ENCODE measurements around the gene RPRD1B.

The RPRD1B gene

DNA sequence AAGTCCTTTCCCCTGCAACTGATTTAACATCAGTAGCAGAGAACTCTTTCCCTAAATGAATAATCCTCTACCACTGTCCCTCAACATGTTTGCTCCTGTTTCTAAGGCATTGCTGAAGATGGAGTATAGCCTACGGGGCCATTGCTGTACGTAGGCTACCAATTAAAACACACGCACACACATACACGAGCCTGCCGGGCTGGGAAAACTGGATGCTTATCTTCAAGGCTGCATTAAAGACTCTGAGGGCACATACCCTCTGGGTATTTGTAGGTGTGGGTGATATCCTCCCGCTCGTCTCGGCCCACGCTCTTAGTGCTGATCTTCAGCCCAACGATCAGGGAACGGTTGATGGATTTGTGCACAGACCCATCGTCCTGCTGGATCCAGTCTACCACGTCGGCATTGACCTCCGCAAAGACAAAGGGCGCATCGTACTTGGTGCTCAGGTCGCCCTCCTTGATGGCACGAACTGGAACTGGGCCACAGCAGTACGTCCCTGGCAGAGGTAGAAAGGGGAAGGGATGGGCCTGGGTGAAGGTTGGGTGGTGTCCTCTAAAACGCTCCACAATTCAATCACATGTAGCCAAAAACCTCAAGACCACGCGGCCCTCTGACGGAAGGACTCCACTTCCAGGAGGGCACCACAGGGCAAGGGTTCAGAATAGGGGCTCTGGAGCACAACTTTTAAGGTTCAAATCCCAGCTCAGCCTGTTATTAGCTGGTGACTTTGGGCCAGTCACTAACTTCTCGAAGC lies 105.8 kb downstream of the RPRD1B start:
- no peak overlapping the region for H2AFZ ChIP-seq (ENCODE audit: low read length)

GRCh38 chr20:38139977-38140753 lies 106.6 kb downstream of the RPRD1B start:
- H3K4me2 ChIP-seq (ENCODE audit: low read depth, low read length, poor library complexity, severe bottlenecking) = peak overlapping the region; percentile 26
- H3K27me3 ChIP-seq (ENCODE audit: insufficient read depth, low read length, poor library complexity, severe bottlenecking) = no peaks in the 10 kb centered on the region
- H3K4me3 ChIP-seq (ENCODE audit: low read length, poor library complexity, severe bottlenecking) = no peak overlapping the region
- H3K79me2 ChIP-seq (ENCODE audit: insufficient read depth, low read length) = no peaks in the 10 kb centered on the region
- H3K9ac ChIP-seq (ENCODE audit: low read depth, low read length, poor library complexity, severe bottlenecking) = no peak overlapping the region
- no peaks in the 10 kb centered on the region for H3K9me2 ChIP-seq (replicated peaks; ENCODE audit: low read depth, low read length)
- H3K9me3 ChIP-seq (ENCODE audit: insufficient read depth, low read depth, low read length) = no peaks in the 10 kb centered on the region
- H3K36me3 ChIP-seq (ENCODE audit: insufficient read depth, low read length) = no peaks in the 10 kb centered on the region
- H3F3A ChIP-seq (ENCODE audit: low read depth) = no peaks in the 10 kb centered on the region; the same call in 1 of the 2 replicates
- H3K4me1 ChIP-seq (ENCODE audit: insufficient read depth, low read length, poor library complexity, severe bottlenecking) = peaks cover 50% of the 10 kb centered on the region
- peak overlapping the region; percentile 31; the same call in 1 of the 2 replicates for H2AFZ ChIP-seq (ENCODE audit: low read length)
- H4K20me1 ChIP-seq (ENCODE audit: insufficient read depth, low read length, poor library complexity, severe bottlenecking) = no peaks in the 10 kb centered on the region
- TF ChIP-seq EZH2phosphoT487 (IDR thresholded peaks at IDR 0.05; ENCODE audit: borderline replicate concordance) = no peak

More for the DNA sequence above, 105.8 kb downstream of the RPRD1B start:
- H3K4me2 ChIP-seq (ENCODE audit: low read depth, low read length, poor library complexity, severe bottlenecking) = no peak overlapping the region
- no peaks in the 10 kb centered on the region for H3K9me2 ChIP-seq (replicated peaks; ENCODE audit: low read depth, low read length)
- no peaks in the 10 kb centered on the region for H3K79me2 ChIP-seq (ENCODE audit: insufficient read depth, low read length)
- H3K9ac ChIP-seq (ENCODE audit: low read depth, low read length, poor library complexity, severe bottlenecking) = no peak overlapping the region
- no peaks in the 10 kb centered on the region; the same call in 1 of the 2 replicates for H3F3A ChIP-seq (ENCODE audit: low read depth)
- TF ChIP-seq, protein P1, sequence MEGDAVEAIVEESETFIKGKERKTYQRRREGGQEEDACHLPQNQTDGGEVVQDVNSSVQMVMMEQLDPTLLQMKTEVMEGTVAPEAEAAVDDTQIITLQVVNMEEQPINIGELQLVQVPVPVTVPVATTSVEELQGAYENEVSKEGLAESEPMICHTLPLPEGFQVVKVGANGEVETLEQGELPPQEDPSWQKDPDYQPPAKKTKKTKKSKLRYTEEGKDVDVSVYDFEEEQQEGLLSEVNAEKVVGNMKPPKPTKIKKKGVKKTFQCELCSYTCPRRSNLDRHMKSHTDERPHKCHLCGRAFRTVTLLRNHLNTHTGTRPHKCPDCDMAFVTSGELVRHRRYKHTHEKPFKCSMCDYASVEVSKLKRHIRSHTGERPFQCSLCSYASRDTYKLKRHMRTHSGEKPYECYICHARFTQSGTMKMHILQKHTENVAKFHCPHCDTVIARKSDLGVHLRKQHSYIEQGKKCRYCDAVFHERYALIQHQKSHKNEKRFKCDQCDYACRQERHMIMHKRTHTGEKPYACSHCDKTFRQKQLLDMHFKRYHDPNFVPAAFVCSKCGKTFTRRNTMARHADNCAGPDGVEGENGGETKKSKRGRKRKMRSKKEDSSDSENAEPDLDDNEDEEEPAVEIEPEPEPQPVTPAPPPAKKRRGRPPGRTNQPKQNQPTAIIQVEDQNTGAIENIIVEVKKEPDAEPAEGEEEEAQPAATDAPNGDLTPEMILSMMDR (conservative IDR thresholded peaks at IDR 0.05; ENCODE audit: low read length) = no peak
- TF ChIP-seq EZH2phosphoT487 (IDR thresholded peaks at IDR 0.05; ENCODE audit: borderline replicate concordance) = no peak
- H3K9me3 ChIP-seq (ENCODE audit: insufficient read depth, low read depth, low read length) = no peaks in the 10 kb centered on the region
- H4K20me1 ChIP-seq (ENCODE audit: insufficient read depth, low read length, poor library complexity, severe bottlenecking) = no peaks in the 10 kb centered on the region
- no peak overlapping the region for H3K4me3 ChIP-seq (ENCODE audit: low read length, poor library complexity, severe bottlenecking)
- H3K27me3 ChIP-seq (ENCODE audit: insufficient read depth, low read length, poor library complexity, severe bottlenecking) = no peaks in the 10 kb centered on the region
- peaks cover 51% of the 10 kb centered on the region for H3K4me1 ChIP-seq (ENCODE audit: insufficient read depth, low read length, poor library complexity, severe bottlenecking)
- H3K36me3 ChIP-seq (ENCODE audit: insufficient read depth, low read length) = no peaks in the 10 kb centered on the region

GRCh38 chr20:38141204-38141888 lies 107.8 kb downstream of the RPRD1B start:
- no peaks in the 10 kb centered on the region; the same call in 1 of the 2 replicates for H3F3A ChIP-seq (ENCODE audit: low read depth)
- peaks cover 40% of the 10 kb centered on the region for H3K4me1 ChIP-seq (ENCODE audit: insufficient read depth, low read length, poor library complexity, severe bottlenecking)
- H3K4me3 ChIP-seq (ENCODE audit: low read length, poor library complexity, severe bottlenecking) = no peak overlapping the region
- H2AFZ ChIP-seq (ENCODE audit: low read length) = no peak overlapping the region
- no peak for TF ChIP-seq EZH2phosphoT487 (IDR thresholded peaks at IDR 0.05; ENCODE audit: borderline replicate concordance)
- TF ChIP-seq, protein P1 (conservative IDR thresholded peaks at IDR 0.05; ENCODE audit: low read length) = no peak
- no peaks in the 10 kb centered on the region for H3K79me2 ChIP-seq (ENCODE audit: insufficient read depth, low read length)
- H3K36me3 ChIP-seq (ENCODE audit: insufficient read depth, low read length) = no peaks in the 10 kb centered on the region
- no peak overlapping the region for H3K4me2 ChIP-seq (ENCODE audit: low read depth, low read length, poor library complexity, severe bottlenecking)
- H3K9ac ChIP-seq (ENCODE audit: low read depth, low read length, poor library complexity, severe bottlenecking) = no peak overlapping the region
- H3K27me3 ChIP-seq (ENCODE audit: insufficient read depth, low read length, poor library complexity, severe bottlenecking) = no peaks in the 10 kb centered on the region
- H4K20me1 ChIP-seq (ENCODE audit: insufficient read depth, low read length, poor library complexity, severe bottlenecking) = no peaks in the 10 kb centered on the region
- H3K9me3 ChIP-seq (ENCODE audit: insufficient read depth, low read depth, low read length) = no peaks in the 10 kb centered on the region
- H3K9me2 ChIP-seq (replicated peaks; ENCODE audit: low read depth, low read length) = no peaks in the 10 kb centered on the region
